OCI-LY3 (cell line): ENCODE measurements around the gene CHFR.

Experiments
- CTCF ChIP-seq: fragments of 200-600, 300-600 bp; sonication (generic); IDR thresholded peaks from 2 replicates; pipeline ENCODE4 v1.5.1; 2014; ENCODE audit warnings: antibody characterized with exemption, low read length, low read depth
- EZH2phosphoT487 ChIP-seq: fragments of 200-600 bp; shearing (Covaris generic); IDR thresholded peaks from 2 replicates; pipeline ENCODE4 v1.6.1; 2018; ENCODE audit warnings: antibody characterized with exemption, mixed run types, low read depth

GRCh38 chr12:132861558-132861957 is 25.8 kb downstream of the CHFR start:
- TF ChIP-seq CTCF (no peak), EZH2phosphoT487 (no peak)
